ENCODE data around the gene MAPK13. TPM values are rescaled to one million over a fixed set of nuclear protein-coding genes. Genes with fewer than 3 reads are reported as not detected.

MAPK13 gene
- total RNA-seq, 4 donors from 2014 or later = 0.26 to 10.9 (median 3.0) TPM

GRCh38 chr6:36139991-36140710 is 9.8 kb downstream of the MAPK13 start:
- Histone ChIP-seq H3K9me3 (no peaks in the 10 kb centered on the region), H3K4me1 (no peaks in the 10 kb centered on the region), H3K4me3 (no peak overlapping the region), H3K27ac (no peak overlapping the region), H3K36me3 (no peaks in the 10 kb centered on the region), H3K27me3 (no peaks in the 10 kb centered on the region)
- TF ChIP-seq POLR2A (IDR thresholded peaks at IDR 0.05) = no peak
- TF ChIP-seq CTCF (IDR thresholded peaks at IDR 0.05) = no peak
- intact Hi-C loops (cut with DNase I; ENCODE audit: low total_unique reads) = no loop called here
- DNase-seq = no peak

DNA sequence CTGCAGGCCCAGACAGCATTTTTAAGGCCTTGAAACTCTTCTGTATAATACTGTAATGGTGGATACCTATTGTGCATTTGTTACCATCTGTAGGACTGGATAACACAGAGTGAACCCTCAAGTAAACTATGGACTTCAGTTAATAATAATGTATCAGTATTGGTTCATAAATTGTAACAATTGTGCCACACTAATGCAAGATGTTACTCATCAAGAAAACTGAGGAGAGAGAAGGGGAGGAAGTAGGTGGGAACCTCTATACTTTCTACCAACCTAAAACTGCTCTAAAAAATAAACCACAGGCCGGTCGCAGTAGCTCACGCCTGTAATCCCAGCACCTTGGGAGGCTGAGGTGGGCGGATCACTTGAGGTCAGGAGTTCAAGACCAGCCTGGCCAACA is 10.8 kb downstream of the MAPK13 start:
- Histone ChIP-seq H3K4me1 (no peaks in the 10 kb centered on the region), H3K27ac (no peak overlapping the region), H3K36me3 (no peaks in the 10 kb centered on the region), H3K27me3 (no peaks in the 10 kb centered on the region), H3K9me3 (no peaks in the 10 kb centered on the region), H3K4me3 (no peak overlapping the region)
- intact Hi-C loops (cut with DNase I; ENCODE audit: low total_unique reads) = no loop called here
- TF ChIP-seq CTCF (IDR thresholded peaks at IDR 0.05) = no peak
- TF ChIP-seq POLR2A (IDR thresholded peaks at IDR 0.05) = no peak
- no peak for DNase-seq

DNA sequence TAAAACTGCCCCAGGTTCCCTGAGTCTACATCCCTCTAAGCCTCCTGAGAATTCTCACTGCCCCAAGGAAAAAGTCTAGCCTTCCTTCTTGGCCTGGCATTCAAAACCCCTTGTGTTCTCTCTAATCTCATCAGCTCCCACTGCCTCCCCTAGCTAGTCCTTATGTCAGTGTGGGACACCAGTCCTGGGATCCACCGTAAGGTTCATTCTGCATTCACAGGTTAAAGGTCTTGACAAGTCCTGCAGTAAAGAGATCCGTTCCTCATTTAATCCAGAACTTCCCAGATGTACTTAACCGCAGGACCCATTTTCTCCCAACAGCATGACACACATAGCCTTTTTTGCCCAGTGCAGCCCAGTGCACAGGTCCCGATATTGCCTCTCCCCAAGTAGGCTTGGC is 11.6 kb downstream of the MAPK13 start:
- H3K4me1 ChIP-seq = no peaks in the 10 kb centered on the region
- intact Hi-C loops (cut with DNase I; ENCODE audit: low total_unique reads) = no loop called here
- TF ChIP-seq POLR2A (IDR thresholded peaks at IDR 0.05) = no peak
- TF ChIP-seq CTCF (IDR thresholded peaks at IDR 0.05) = no peak

GRCh38 chr6:36142971-36143838 is 12.9 kb downstream of the MAPK13 start:
- Histone ChIP-seq H3K4me3 (no peak overlapping the region), H3K36me3 (no peaks in the 10 kb centered on the region), H3K27me3 (no peaks in the 10 kb centered on the region), H3K27ac (no peak overlapping the region), H3K9me3 (no peaks in the 10 kb centered on the region), H3K4me1 (no peaks in the 10 kb centered on the region)
- no peak for TF ChIP-seq POLR2A (IDR thresholded peaks at IDR 0.05)
- no peak for TF ChIP-seq CTCF (IDR thresholded peaks at IDR 0.05)
- DNase-seq = no peak
- intact Hi-C loops (cut with DNase I; ENCODE audit: low total_unique reads) = no loop called here

More for the DNA sequence above, 11.6 kb downstream of the MAPK13 start:
- Histone ChIP-seq H3K27me3 (no peaks in the 10 kb centered on the region), H3K4me3 (no peak overlapping the region), H3K9me3 (no peaks in the 10 kb centered on the region), H3K27ac (no peak overlapping the region), H3K36me3 (no peaks in the 10 kb centered on the region)
- no peak for DNase-seq

- Histone ChIP-seq H3K27ac (no peak overlapping the region), H3K27me3 (no peaks in the 10 kb centered on the region), H3K4me3 (no peak overlapping the region), H3K4me1 (no peaks in the 10 kb centered on the region), H3K36me3 (no peaks in the 10 kb centered on the region), H3K9me3 (no peaks in the 10 kb centered on the region)
- no peak for DNase-seq
- no peak for TF ChIP-seq CTCF (IDR thresholded peaks at IDR 0.05)
- no peak for TF ChIP-seq POLR2A (IDR thresholded peaks at IDR 0.05)
- intact Hi-C loops (cut with DNase I; ENCODE audit: low total_unique reads) = no loop called here
Observed at GRCh38 chr6:36145495-36145894, 15.2 kb downstream of the MAPK13 start.

Measured in uterus (tissue), 4 donors.